ENCODE measurements around the gene PSMD2. TPM values are rescaled to one million over a fixed set of nuclear protein-coding genes. Genes with fewer than 3 reads are reported as not detected.
"Not testable (repeated sequence)": the region's sequence is repeated elsewhere in the genome, so short reads cannot be mapped to it uniquely, and the experiment has no call there.

PSMD2 gene
- total RNA-seq, 1 donor from 2014 or later, result 255 TPM

GRCh38 chr3:184337981-184338380 lies 38.9 kb downstream of the PSMD2 start:
- Mint-ChIP-seq H3K4me1 (ENCODE audit: unreplicated experiment) (peaks cover 33% of the 10 kb centered on the region), H3K36me3 (peaks cover 19% of the 10 kb centered on the region), H3K27me3 (no peaks in the 10 kb centered on the region), H3K4me3 (peak overlapping the region; percentile 91), H3K27ac (peak overlapping the region; percentile 98), H3K9me3 (no peaks in the 10 kb centered on the region)
- TF ChIP-seq CTCF (conservative IDR thresholded peaks at IDR 0.05), result no peak
- no peak for DNase-seq (ENCODE audit: extremely low spot score, unreplicated experiment)

- DNase-seq (ENCODE audit: extremely low spot score, unreplicated experiment), result peak; percentile 82
- Mint-ChIP-seq H3K4me1 (ENCODE audit: unreplicated experiment) (peaks cover 37% of the 10 kb centered on the region), H3K36me3 (peaks cover 18% of the 10 kb centered on the region), H3K27me3 (no peaks in the 10 kb centered on the region), H3K27ac (peak overlapping the region; percentile 98), H3K4me3 (peak overlapping the region; percentile 91), H3K9me3 (no peaks in the 10 kb centered on the region)
- TF ChIP-seq CTCF (conservative IDR thresholded peaks at IDR 0.05), result peak; percentile 41
Observed at GRCh38 chr3:184338511-184338945, 39.5 kb downstream of the PSMD2 start.

GRCh38 chr3:184339001-184339400 lies 40.0 kb downstream of the PSMD2 start:
- no peak for DNase-seq (ENCODE audit: extremely low spot score, unreplicated experiment)
- Mint-ChIP-seq H3K4me1 (ENCODE audit: unreplicated experiment) (peaks cover 37% of the 10 kb centered on the region), H3K9me3 (no peaks in the 10 kb centered on the region), H3K36me3 (peaks cover 17% of the 10 kb centered on the region), H3K27me3 (no peaks in the 10 kb centered on the region), H3K4me3 (peak overlapping the region; percentile 79), H3K27ac (peak overlapping the region; percentile 88)
- no peak for TF ChIP-seq CTCF (conservative IDR thresholded peaks at IDR 0.05)

GRCh38 chr3:184339451-184340135 lies 40.6 kb downstream of the PSMD2 start:
- peak overlapping the region; percentile 88 for H3K27ac Mint-ChIP-seq
- H3K27me3 Mint-ChIP-seq; H3K9me3 Mint-ChIP-seq; DNase-seq (ENCODE audit: extremely low spot score, unreplicated experiment); H3K4me3 Mint-ChIP-seq: not testable (repeated sequence)
- H3K36me3 Mint-ChIP-seq, result peaks cover 14% of the 10 kb centered on the region
- peaks cover 37% of the 10 kb centered on the region for H3K4me1 Mint-ChIP-seq (ENCODE audit: unreplicated experiment)

- no peaks in the 10 kb centered on the region for H3K9me3 Mint-ChIP-seq
- no peaks in the 10 kb centered on the region for H3K27me3 Mint-ChIP-seq
- H3K27ac Mint-ChIP-seq, result no peak overlapping the region
- no peak for TF ChIP-seq CTCF (conservative IDR thresholded peaks at IDR 0.05)
- DNase-seq (ENCODE audit: extremely low spot score, unreplicated experiment), result no peak
- H3K36me3 Mint-ChIP-seq, result peaks cover 19% of the 10 kb centered on the region
- H3K4me1 Mint-ChIP-seq (ENCODE audit: unreplicated experiment), result peaks cover 40% of the 10 kb centered on the region
- H3K4me3 Mint-ChIP-seq, result no peak overlapping the region
Observed at GRCh38 chr3:184341925-184342324, 42.9 kb downstream of the PSMD2 start.

- no peak for TF ChIP-seq CTCF (conservative IDR thresholded peaks at IDR 0.05)
- Mint-ChIP-seq H3K27ac (no peak overlapping the region), H3K9me3 (no peaks in the 10 kb centered on the region), H3K4me3 (no peak overlapping the region), H3K36me3 (peaks cover 15% of the 10 kb centered on the region), H3K4me1 (ENCODE audit: unreplicated experiment) (peaks cover 38% of the 10 kb centered on the region), H3K27me3 (no peaks in the 10 kb centered on the region)
- no peak for DNase-seq (ENCODE audit: extremely low spot score, unreplicated experiment)
Observed at GRCh38 chr3:184343200-184343876, 44.3 kb downstream of the PSMD2 start.

Measured in type B pancreatic cell (in vitro differentiated cells).